Thoracic aorta (tissue), 2 donors: ENCODE measurements around the gene ZNF580. TPM values are rescaled to one million over a fixed set of nuclear protein-coding genes. Genes with fewer than 3 reads are reported as not detected.

Source experiments
- ATAC-seq: fragments of 150-250 bp; one replicate; pipeline ENCODE4 v1.8.0; 2017; ENCODE audit warnings: low read depth; ENCODE audit not compliant: insufficient number of reproducible peaks, low FRiP score
- DNase-seq: peaks from one replicate; pipeline ENCODE4 v3.0.0-alpha.2; 2020; ENCODE audit warnings: low spot score
- H3K27ac ChIP-seq, 2 donors: fragments of 200-600 bp; sonication (generic); 1 replicate in 1 of 2; 2 replicates in 1 of 2; pipeline ENCODE4 v1.5.1; 2016; ENCODE audit warnings: mild to moderate bottlenecking in 2 of 2, moderate library complexity in 2 of 2
- H3K27me3 ChIP-seq: fragments of 200-600 bp; sonication (generic); replicated peaks from 2 replicates; pipeline ENCODE4 v1.6.0; 2016; ENCODE audit warnings: mild to moderate bottlenecking; ENCODE audit not compliant: insufficient read depth
- H3K36me3 ChIP-seq: fragments of 200-600 bp; sonication (generic); one replicate; pipeline ENCODE4 v1.5.1; 2016
- H3K4me1 ChIP-seq, 2 donors: fragments of 200-600 bp; sonication (generic); 1 replicate in 1 of 2; 2 replicates in 1 of 2; pipeline versions ENCODE4 v1.5.1 to v1.6.0; 2016; ENCODE audit warnings: low read depth in 2 of 2, mild to moderate bottlenecking in 1 of 2; ENCODE audit not compliant: control insufficient read depth in 1 of 2
- H3K4me3 ChIP-seq: fragments of 200-600 bp; sonication (generic); 2 replicates; pipeline ENCODE4 v1.5.1; 2016; ENCODE audit warnings: mild to moderate bottlenecking
- H3K9me3 ChIP-seq: fragments of 200-600 bp; sonication (generic); 2 replicates; pipeline ENCODE4 v1.5.1; 2016
- CTCF ChIP-seq: fragments of 200-600 bp; sonication (generic); IDR thresholded peaks from one replicate; pipeline ENCODE4 v1.5.1; 2019; ENCODE audit warnings: antibody characterized with exemption
- total RNA-seq, 2 donors: library from RNA; depleted of rRNA; stranded (reverse); fragments of >200 nt; gene quantifications; one replicate each; pipeline versions ENCODE4 v1.1.0 to v1.2.3, GENCODE V29; 2016

ZNF580 gene
- total RNA-seq, 2 donors from 2014 or later: 46.0 to 65.5 TPM

GRCh38 chr19:55672418-55672817 lies 31.6 kb downstream of the ZNF580 start:
- Histone ChIP-seq H3K4me1 (peaks cover 21 to 23% of the 10 kb centered on the region in 2 donors), H3K27me3 (no peaks in the 10 kb centered on the region), H3K9me3 (no peaks in the 10 kb centered on the region), H3K4me3 (no peak overlapping the region), H3K27ac (no peak overlapping the region), H3K36me3 (peaks cover 46% of the 10 kb centered on the region)
- DNase-seq: no peak
- ATAC-seq: no peak
- TF ChIP-seq CTCF: no peak

- H3K36me3 ChIP-seq: peaks cover 38% of the 10 kb centered on the region
- no peak overlapping the region for H3K27ac ChIP-seq
- no peak overlapping the region for H3K4me3 ChIP-seq
- peaks cover 27 to 33% of the 10 kb centered on the region in 2 donors for H3K4me1 ChIP-seq
- DNase-seq: no peak
- no peak for ATAC-seq
- no peak for TF ChIP-seq CTCF
- no peaks in the 10 kb centered on the region for H3K27me3 ChIP-seq
- no peaks in the 10 kb centered on the region for H3K9me3 ChIP-seq
Observed at GRCh38 chr19:55673465-55673864, 32.7 kb downstream of the ZNF580 start.

- Histone ChIP-seq H3K4me3 (no peak overlapping the region), H3K36me3 (peaks cover 38% of the 10 kb centered on the region), H3K27ac (no peak overlapping the region), H3K27me3 (no peaks in the 10 kb centered on the region), H3K4me1 (peaks cover 27 to 37% of the 10 kb centered on the region in 2 donors), H3K9me3 (no peaks in the 10 kb centered on the region)
- DNase-seq (no peak), ATAC-seq (no peak)
- TF ChIP-seq CTCF: no peak
Observed at GRCh38 chr19:55673889-55674288, 33.1 kb downstream of the ZNF580 start.

- peaks cover 38% of the 10 kb centered on the region for H3K36me3 ChIP-seq
- H3K4me3 ChIP-seq: peak overlapping the region; percentile 85
- H3K27me3 ChIP-seq: no peaks in the 10 kb centered on the region
- H3K4me1 ChIP-seq: peaks cover 27 to 41% of the 10 kb centered on the region in 2 donors
- no peak for TF ChIP-seq CTCF
- no peaks in the 10 kb centered on the region for H3K9me3 ChIP-seq
- H3K27ac ChIP-seq: peak overlapping the region; percentile 73 to 81
- ATAC-seq: no peak
- DNase-seq: no peak
Observed at GRCh38 chr19:55674459-55674840, 33.6 kb downstream of the ZNF580 start.

- no peak for TF ChIP-seq CTCF
Observed at GRCh38 chr19:55674841-55675660, 34.2 kb downstream of the ZNF580 start, which contains the start of gene EPN1. EPN1 (plus strand) TSS chr19:55675226; CDS start chr19:55678628, 3,402 bp downstream.

More at GRCh38 chr19:55674841-55675660, 34.2 kb downstream of the ZNF580 start, which contains the start of gene EPN1:
- Histone ChIP-seq H3K27me3 (no peaks in the 10 kb centered on the region), H3K4me3 (peak within 1 kb of the TSS; percentile 85), H3K36me3 (peaks cover 36% of the 10 kb centered on the region), H3K9me3 (no peaks in the 10 kb centered on the region), H3K4me1 (peaks cover 27 to 44% of the 10 kb centered on the region in 2 donors), H3K27ac (peak within 1 kb of the TSS; percentile 81 to 90)
- DNase-seq (peak; percentile 75), ATAC-seq (peak; percentile 77)
